PFSK-1 (cell line): Measurements from ENCODE around the gene RNF151.

Experiments used
- POLR2AphosphoS5 ChIP-seq: IDR thresholded peaks from 2 replicates; pipeline ENCODE4 v1.6.1; 2012; ENCODE audit warnings: low read depth, mild to moderate bottlenecking, control low read depth, low read length, moderate library complexity
- TAF1 ChIP-seq: IDR thresholded peaks from 2 replicates; pipeline ENCODE4 v1.6.1; 2012; ENCODE audit warnings: low read length, control low read depth, borderline replicate concordance; ENCODE audit not compliant: insufficient read depth
- TF ChIP-seq, protein P1 (sequence below), 2 experiments: IDR thresholded peaks; 2 replicates each; pipeline versions ENCODE4 v1.6.1 to v1.8.0; 2011 to 2012; ENCODE audit warnings: low read depth in 2 of 2, low read length in 2 of 2, control low read depth in 1 of 2, inconsistent platforms in 1 of 2, mild to moderate bottlenecking in 1 of 2, moderate library complexity in 1 of 2; ENCODE audit not compliant: insufficient read depth in 1 of 2

DNA sequence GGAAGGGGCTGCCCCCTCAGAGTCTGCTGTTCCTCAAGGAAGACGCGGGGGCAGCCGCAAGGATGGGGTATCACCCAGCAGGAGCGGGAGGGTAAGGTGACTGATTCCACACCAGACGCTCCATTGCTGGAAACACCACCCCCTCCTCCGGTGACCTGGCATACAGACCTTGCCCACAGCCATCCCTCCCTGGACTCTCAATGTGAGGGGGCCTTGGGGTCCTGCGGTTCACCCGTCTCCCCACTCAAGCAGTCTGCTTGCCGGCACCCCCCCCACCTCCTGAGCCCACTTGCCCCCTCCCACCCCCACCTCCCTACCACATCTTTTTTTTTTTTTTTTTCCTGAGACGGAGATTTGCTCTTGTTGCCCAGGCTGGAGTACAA is 36.3 kb upstream of the RNF151 start:
- TF ChIP-seq POLR2AphosphoS5 (no peak), TAF1 (no peak)
- TF ChIP-seq, protein P1, sequence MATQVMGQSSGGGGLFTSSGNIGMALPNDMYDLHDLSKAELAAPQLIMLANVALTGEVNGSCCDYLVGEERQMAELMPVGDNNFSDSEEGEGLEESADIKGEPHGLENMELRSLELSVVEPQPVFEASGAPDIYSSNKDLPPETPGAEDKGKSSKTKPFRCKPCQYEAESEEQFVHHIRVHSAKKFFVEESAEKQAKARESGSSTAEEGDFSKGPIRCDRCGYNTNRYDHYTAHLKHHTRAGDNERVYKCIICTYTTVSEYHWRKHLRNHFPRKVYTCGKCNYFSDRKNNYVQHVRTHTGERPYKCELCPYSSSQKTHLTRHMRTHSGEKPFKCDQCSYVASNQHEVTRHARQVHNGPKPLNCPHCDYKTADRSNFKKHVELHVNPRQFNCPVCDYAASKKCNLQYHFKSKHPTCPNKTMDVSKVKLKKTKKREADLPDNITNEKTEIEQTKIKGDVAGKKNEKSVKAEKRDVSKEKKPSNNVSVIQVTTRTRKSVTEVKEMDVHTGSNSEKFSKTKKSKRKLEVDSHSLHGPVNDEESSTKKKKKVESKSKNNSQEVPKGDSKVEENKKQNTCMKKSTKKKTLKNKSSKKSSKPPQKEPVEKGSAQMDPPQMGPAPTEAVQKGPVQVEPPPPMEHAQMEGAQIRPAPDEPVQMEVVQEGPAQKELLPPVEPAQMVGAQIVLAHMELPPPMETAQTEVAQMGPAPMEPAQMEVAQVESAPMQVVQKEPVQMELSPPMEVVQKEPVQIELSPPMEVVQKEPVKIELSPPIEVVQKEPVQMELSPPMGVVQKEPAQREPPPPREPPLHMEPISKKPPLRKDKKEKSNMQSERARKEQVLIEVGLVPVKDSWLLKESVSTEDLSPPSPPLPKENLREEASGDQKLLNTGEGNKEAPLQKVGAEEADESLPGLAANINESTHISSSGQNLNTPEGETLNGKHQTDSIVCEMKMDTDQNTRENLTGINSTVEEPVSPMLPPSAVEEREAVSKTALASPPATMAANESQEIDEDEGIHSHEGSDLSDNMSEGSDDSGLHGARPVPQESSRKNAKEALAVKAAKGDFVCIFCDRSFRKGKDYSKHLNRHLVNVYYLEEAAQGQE (IDR thresholded peaks at IDR 0.05; ENCODE audit: insufficient read depth in 1 of 2, low read depth in 2 of 2, low read length in 2 of 2): no peak
